RWPE1 (cell line): ENCODE data around the gene SCN3A.

Experiments
- CTCF ChIA-PET: fragments of 350-600 bp; sonication (Branson Sonifier 250); formaldehyde crosslinking; extraction: SDS; loops from one replicate; lab custom pipeline; 2021; lab: Yijun Ruan, JAX
- POLR2A ChIA-PET: fragments of 400-600 bp; formaldehyde crosslinking; extraction: SDS; loops from one replicate; lab custom pipeline; 2020; ENCODE audit warnings: antibody characterized with exemption; ENCODE audit not compliant: low non-redundant PET; lab: Yijun Ruan, JAX
- DNase-seq: peaks from one replicate; pipeline ENCODE4 v3.0.0; 2012; ENCODE audit warnings: low spot score
- H3K27ac ChIP-seq: fragments of 450-650 bp; 2 replicates; pipeline ENCODE4 v1.5.1; 2017
- CTCF ChIP-seq: fragments of 450-650 bp; conservative IDR thresholded peaks from 2 replicates; pipeline ENCODE4 v1.5.1; 2017; ENCODE audit warnings: low read depth, mild to moderate bottlenecking

The SCN3A gene

GRCh38 chr2:165141601-165142354, 62.1 kb downstream of the SCN3A start:
- POLR2A ChIA-PET: no interaction called here
- TF ChIP-seq CTCF: no peak
- no peak for DNase-seq
- CTCF ChIA-PET: interaction anchor here (0.6 kb wide), 1 partner anchor 63 kb away, joined by 4 read pairs; no protein-coding TSS in a partner anchor
- no peak overlapping the region for H3K27ac ChIP-seq

GRCh38 chr2:165126244-165126643, 77.6 kb downstream of the SCN3A start:
- CTCF ChIA-PET: interaction anchor here (1.0 kb wide), 1 partner anchor 12 kb away, joined by 3 read pairs; no protein-coding TSS in a partner anchor
- DNase-seq: no peak
- POLR2A ChIA-PET: no interaction called here
- H3K27ac ChIP-seq: no peak overlapping the region
- TF ChIP-seq CTCF: no peak

GRCh38 chr2:165122521-165122920, 81.3 kb downstream of the SCN3A start:
- H3K27ac ChIP-seq: no peak overlapping the region
- DNase-seq: no peak
- TF ChIP-seq CTCF: no peak
- CTCF ChIA-PET: interaction anchor here (0.6 kb wide), 2 partner anchors 11 to 77 kb away, joined by 3 to 5 read pairs; no protein-coding TSS in a partner anchor
- POLR2A ChIA-PET: no interaction called here

- ChIA-PET CTCF (interaction anchor here (0.6 to 0.9 kb wide), 3 partner anchors 9 to 506 kb away, joined by 3 read pairs; no protein-coding TSS in a partner anchor), POLR2A (no interaction called here)
- no peak for DNase-seq
- no peak for TF ChIP-seq CTCF
- H3K27ac ChIP-seq: no peak overlapping the region
Measured at GRCh38 chr2:165120740-165121467, 82.9 kb downstream of the SCN3A start.

GRCh38 chr2:165115258-165115657, 88.6 kb downstream of the SCN3A start:
- H3K27ac ChIP-seq: no peak overlapping the region
- POLR2A ChIA-PET: no interaction called here
- no peak for TF ChIP-seq CTCF
- CTCF ChIA-PET: interaction anchor here (0.7 to 1.2 kb wide), 2 partner anchors 26 to 919 kb away, joined by 4 to 5 read pairs; no protein-coding TSS in a partner anchor
- no peak for DNase-seq

GRCh38 chr2:165114346-165114939, 89.4 kb downstream of the SCN3A start:
- peak; percentile 64 for DNase-seq
- CTCF ChIA-PET: interaction anchor here (0.7 to 1.2 kb wide), 3 partner anchors 11 to 920 kb away, joined by 3 to 5 read pairs (median 4); no protein-coding TSS in a partner anchor
- no peak for TF ChIP-seq CTCF
- POLR2A ChIA-PET: no interaction called here
- no peak overlapping the region for H3K27ac ChIP-seq
